Measurements from ENCODE around the gene UTP11. TPM values are rescaled to one million over a fixed set of nuclear protein-coding genes. Genes with fewer than 3 reads are reported as not detected.

Gene UTP11
- total RNA-seq, 4 donors from 2014 or later, result 32.1 to 48.5 (median 39.5) TPM

DNA sequence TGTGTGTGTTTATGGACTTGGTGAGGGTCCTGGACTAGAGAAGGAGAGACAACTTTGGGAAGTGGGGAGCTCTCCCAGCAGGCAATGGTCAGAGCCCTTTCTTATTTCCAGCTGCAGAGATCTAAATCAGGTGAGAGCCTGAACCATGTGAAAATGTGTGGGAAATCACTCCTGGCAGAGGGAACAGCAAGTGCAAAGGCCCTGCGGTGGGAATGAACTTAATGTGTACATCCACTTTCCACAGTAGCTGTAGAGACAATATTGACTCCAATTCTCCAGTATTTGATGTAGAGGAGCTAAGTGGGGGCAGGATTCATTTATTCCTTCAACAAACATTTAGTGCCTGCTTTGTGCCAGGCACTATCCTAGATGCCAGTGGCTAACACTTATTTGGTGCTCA lies 48.8 kb downstream of the UTP11 start:
- H3K27me3 ChIP-seq, result no peaks in the 10 kb centered on the region
- H3K4me1 ChIP-seq, result peaks cover 34% of the 10 kb centered on the region
- TF ChIP-seq POLR2AphosphoS5 (IDR thresholded peaks at IDR 0.05) (no peak), POLR2A (IDR thresholded peaks at IDR 0.05) (no peak), EP300 (IDR thresholded peaks at IDR 0.05) (no peak)
- TF ChIP-seq, protein P1, sequence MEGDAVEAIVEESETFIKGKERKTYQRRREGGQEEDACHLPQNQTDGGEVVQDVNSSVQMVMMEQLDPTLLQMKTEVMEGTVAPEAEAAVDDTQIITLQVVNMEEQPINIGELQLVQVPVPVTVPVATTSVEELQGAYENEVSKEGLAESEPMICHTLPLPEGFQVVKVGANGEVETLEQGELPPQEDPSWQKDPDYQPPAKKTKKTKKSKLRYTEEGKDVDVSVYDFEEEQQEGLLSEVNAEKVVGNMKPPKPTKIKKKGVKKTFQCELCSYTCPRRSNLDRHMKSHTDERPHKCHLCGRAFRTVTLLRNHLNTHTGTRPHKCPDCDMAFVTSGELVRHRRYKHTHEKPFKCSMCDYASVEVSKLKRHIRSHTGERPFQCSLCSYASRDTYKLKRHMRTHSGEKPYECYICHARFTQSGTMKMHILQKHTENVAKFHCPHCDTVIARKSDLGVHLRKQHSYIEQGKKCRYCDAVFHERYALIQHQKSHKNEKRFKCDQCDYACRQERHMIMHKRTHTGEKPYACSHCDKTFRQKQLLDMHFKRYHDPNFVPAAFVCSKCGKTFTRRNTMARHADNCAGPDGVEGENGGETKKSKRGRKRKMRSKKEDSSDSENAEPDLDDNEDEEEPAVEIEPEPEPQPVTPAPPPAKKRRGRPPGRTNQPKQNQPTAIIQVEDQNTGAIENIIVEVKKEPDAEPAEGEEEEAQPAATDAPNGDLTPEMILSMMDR (IDR thresholded peaks at IDR 0.05), result no peak
- no peak overlapping the region for H3K27ac ChIP-seq
- WGBS, result 100% methylated on average over 1 of the region's 1 CpG
- no peak overlapping the region for H3K4me3 ChIP-seq
- no peaks in the 10 kb centered on the region for H3K9me3 ChIP-seq
- H3K36me3 ChIP-seq, result no peaks in the 10 kb centered on the region
- DNase-seq (ENCODE audit: low spot score in 2 of 2), result no peak

DNA sequence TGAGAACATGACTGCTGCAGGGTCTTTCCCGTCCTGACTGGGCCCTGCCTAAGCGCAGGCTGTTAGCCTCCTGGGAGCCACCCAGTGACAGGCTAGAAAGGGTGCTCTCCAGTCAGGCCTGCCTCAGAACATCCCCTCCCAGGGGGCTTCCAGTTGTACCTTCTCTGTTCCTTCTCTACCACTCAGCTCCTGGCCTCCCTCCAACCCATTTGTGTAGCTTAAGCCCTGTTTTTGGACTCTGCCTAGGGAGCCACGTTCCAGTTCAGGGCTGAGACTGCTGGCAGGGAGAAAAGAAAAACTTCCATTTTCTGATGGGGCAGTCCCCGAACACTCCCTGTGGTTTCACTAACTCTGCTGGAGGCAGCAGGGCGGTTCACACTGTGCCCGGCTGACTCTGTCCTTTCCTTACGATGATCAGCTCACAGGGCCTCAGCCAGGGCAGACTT lies 49.4 kb downstream of the UTP11 start:
- Histone ChIP-seq H3K27me3 (no peaks in the 10 kb centered on the region), H3K4me3 (no peak overlapping the region), H3K27ac (no peak overlapping the region), H3K9me3 (no peaks in the 10 kb centered on the region), H3K36me3 (no peaks in the 10 kb centered on the region), H3K4me1 (peaks cover 34% of the 10 kb centered on the region)
- DNase-seq (ENCODE audit: low spot score in 2 of 2), result no peak
- TF ChIP-seq EP300 (IDR thresholded peaks at IDR 0.05) (no peak), POLR2A (IDR thresholded peaks at IDR 0.05) (no peak), POLR2AphosphoS5 (IDR thresholded peaks at IDR 0.05) (no peak)
- TF ChIP-seq, protein P1 (IDR thresholded peaks at IDR 0.05), result no peak
- 37% methylated on average over 7 of the region's 7 CpGs for WGBS

DNA sequence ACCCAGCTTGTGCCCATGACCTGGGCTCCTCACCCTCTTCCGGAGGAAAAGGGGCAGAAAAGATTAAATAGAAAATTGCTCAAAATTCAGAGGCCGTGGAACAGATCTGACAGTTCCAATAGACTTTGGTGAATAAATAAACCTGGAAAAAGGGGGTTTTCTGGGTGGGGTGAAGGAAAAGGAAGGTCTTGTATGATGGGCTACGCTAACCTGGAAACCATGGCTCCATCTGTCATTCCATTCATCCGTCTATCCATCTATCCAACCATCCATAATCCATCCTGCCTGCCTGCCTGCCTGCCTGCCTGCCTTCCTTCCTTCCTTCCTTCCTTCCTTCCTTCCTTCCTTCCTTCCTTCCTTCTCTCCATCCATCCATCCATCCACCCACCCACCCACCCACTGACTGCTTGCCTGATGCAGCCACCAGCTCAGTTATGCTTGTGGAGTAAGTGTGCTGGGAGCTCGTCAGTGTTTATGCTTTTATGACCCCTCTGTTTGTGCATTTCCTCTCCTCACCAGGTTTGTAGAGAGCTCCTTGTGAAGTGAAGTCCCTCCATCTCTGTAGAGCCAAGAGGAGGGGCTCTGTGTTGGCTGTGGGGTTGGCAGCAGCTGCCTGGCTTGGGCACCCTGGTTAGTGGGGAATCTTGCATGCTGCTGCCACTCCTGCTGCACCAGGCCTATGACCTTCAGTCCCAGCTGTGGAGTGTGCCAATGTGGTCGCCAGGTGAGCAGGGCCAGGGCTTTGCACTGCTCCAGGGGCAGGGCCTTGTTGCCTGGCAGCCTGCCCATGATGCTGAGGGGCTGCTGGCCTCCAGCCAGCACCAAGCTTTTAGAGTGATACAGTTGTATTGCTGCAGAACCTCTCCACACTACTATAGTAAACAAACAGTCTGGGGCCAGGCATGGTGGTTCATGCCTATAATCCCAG lies 50.1 kb downstream of the UTP11 start:
- H3K4me3 ChIP-seq, result no peak overlapping the region
- no peak for DNase-seq (ENCODE audit: low spot score in 2 of 2)
- WGBS, result 80% methylated on average over 5 of the region's 6 CpGs

DNA sequence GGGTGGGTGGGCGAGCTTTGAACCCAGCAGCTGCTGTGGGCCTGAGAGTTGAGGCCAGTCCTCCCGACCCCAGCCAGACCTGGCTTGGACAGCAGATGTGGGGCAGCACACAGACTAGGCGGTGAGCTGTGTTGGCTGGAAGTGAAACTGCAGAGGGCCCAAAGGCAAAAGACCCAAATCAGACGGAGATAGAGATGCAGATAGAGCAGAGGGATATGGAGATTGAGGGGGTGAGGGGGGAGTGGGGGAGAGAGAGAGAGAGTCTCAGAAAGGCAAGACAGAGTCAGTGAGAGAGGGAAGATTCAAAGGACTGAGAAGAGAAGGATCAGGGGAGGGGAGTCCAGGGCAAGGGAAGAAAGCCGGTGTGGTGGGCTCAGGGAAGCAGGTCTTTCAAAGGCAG lies 51.1 kb downstream of the UTP11 start:
- Histone ChIP-seq H3K27ac (no peak overlapping the region), H3K4me1 (peaks cover 47% of the 10 kb centered on the region), H3K4me3 (no peak overlapping the region), H3K27me3 (peaks cover 7% of the 10 kb centered on the region), H3K9me3 (no peaks in the 10 kb centered on the region), H3K36me3 (no peaks in the 10 kb centered on the region)
- TF ChIP-seq, protein P1 (IDR thresholded peaks at IDR 0.05), result no peak
- TF ChIP-seq POLR2AphosphoS5 (IDR thresholded peaks at IDR 0.05), result no peak
- TF ChIP-seq EP300 (IDR thresholded peaks at IDR 0.05), result no peak
- no peak for TF ChIP-seq POLR2A (IDR thresholded peaks at IDR 0.05)
- WGBS, result 73% methylated on average over 5 of the region's 5 CpGs
- DNase-seq (ENCODE audit: low spot score in 2 of 2), result no peak

More for the DNA sequence above, 50.1 kb downstream of the UTP11 start:
- H3K36me3 ChIP-seq, result no peaks in the 10 kb centered on the region
- H3K4me1 ChIP-seq, result peaks cover 39% of the 10 kb centered on the region
- H3K9me3 ChIP-seq, result no peaks in the 10 kb centered on the region
- no peaks in the 10 kb centered on the region for H3K27me3 ChIP-seq
- TF ChIP-seq, protein P1 (IDR thresholded peaks at IDR 0.05), result no peak
- TF ChIP-seq EP300 (IDR thresholded peaks at IDR 0.05), result no peak
- no peak for TF ChIP-seq POLR2A (IDR thresholded peaks at IDR 0.05)
- no peak for TF ChIP-seq POLR2AphosphoS5 (IDR thresholded peaks at IDR 0.05)
- H3K27ac ChIP-seq, result no peak overlapping the region

DNA sequence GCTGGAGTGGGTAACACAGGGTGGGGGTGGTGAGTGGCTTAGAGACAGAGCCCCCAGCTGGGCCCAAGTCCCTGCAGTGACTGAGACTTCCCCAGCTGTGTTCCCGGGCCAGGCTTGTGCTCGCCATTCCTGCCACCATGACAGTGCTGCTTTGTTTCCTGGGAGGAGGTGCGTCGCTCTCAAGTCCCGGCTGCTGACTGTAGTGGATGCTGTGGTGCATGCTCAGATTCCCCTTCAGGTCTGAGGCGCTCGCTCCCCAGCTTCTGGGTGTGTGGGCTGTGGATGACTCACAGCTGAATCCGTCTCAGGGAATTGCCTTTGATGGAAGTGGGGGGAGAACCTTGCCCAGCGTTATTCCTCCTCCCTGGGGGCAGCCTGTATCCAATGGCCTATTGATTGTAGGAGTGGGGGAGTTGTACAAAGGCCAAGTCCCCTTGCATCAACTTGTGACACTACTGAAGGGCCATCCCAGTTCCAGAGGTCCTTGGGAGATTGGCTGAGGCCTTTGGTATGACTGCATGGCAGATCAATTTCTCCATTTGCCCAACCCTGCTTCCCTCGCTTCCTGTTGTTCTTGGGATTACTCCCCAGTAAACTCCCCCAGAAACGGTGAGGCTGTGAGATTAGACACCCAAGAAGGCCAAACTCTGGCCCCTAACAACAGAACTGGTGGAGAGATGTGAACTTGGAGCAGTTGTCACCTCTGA lies 51.8 kb downstream of the UTP11 start:
- Histone ChIP-seq H3K4me3 (no peak overlapping the region), H3K9me3 (no peaks in the 10 kb centered on the region), H3K27ac (no peak overlapping the region), H3K4me1 (peaks cover 47% of the 10 kb centered on the region), H3K36me3 (no peaks in the 10 kb centered on the region), H3K27me3 (peaks cover 9% of the 10 kb centered on the region)
- WGBS, result 48% methylated on average over 3 of the region's 11 CpGs
- no peak for DNase-seq (ENCODE audit: low spot score in 2 of 2)
- TF ChIP-seq, protein P1 (IDR thresholded peaks at IDR 0.05), result no peak
- TF ChIP-seq POLR2A (IDR thresholded peaks at IDR 0.05) (no peak), EP300 (IDR thresholded peaks at IDR 0.05) (no peak), POLR2AphosphoS5 (IDR thresholded peaks at IDR 0.05) (no peak)
